NCI-H1436 (cell line): ENCODE data around the gene MMAB.
"Not testable (repeated sequence)": the region's sequence is repeated elsewhere in the genome, so short reads cannot be mapped to it uniquely, and the experiment has no call there.

Source experiments
- DNase-seq: peaks from one replicate; lab custom pipeline; 2025; lab: John Stamatoyannopoulos, UW

Gene MMAB

GRCh38 chr12:109602132-109602531 is 28.8 kb upstream of the MMAB start:
- not testable (repeated sequence) for DNase-seq

GRCh38 chr12:109601557-109601956 is 28.3 kb upstream of the MMAB start:
- DNase-seq = no peak

DNA sequence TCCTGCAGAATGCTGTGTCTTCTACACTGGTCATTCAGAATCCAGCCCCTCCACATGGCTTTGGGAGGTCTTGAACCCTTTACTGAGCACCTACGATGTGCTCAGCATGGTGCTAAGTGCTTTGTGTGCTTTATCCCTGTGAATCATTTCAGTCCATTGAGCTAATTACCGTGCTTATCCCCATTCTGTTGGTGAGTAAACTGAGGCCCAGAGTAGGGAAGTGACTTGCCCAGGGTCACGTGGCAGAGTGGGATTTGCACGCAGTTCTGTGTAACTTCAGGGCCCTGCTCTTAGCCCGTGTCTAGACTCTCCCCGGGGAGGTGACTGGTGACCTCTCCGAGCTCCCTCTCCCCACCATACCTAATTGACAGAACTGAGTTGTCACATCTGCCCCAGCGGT is 27.7 kb upstream of the MMAB start:
- no peak for DNase-seq

DNA sequence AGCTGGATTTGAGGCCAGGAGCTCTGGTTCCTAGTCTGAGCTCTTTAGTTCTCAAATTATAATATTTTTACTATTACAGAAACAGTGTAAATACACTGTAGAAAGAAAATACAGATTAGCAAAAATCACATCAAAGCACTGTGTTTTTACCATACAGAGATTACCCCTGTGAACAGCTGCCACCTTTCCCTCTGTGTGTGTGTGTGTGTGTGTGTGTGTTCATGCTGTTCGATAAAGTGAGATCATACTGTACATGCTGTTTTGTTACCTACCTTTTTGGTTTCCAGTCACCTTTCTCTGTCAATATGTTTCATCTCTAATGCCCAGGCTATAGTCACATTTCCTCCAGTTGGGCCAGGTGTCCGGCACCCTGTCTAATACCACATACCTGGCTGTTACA is 27.2 kb upstream of the MMAB start:
- DNase-seq = no peak

GRCh38 chr12:109599087-109599486 is 25.8 kb upstream of the MMAB start:
- DNase-seq = no peak

GRCh38 chr12:109598428-109598854 is 25.1 kb upstream of the MMAB start:
- no peak for DNase-seq

GRCh38 chr12:109597795-109598427 is 24.6 kb upstream of the MMAB start:
- DNase-seq = peak; percentile 79

GRCh38 chr12:109597414-109597794 is 24.1 kb upstream of the MMAB start:
- DNase-seq = no peak

GRCh38 chr12:109596418-109597244 is 23.3 kb upstream of the MMAB start:
- DNase-seq = no peak

DNA sequence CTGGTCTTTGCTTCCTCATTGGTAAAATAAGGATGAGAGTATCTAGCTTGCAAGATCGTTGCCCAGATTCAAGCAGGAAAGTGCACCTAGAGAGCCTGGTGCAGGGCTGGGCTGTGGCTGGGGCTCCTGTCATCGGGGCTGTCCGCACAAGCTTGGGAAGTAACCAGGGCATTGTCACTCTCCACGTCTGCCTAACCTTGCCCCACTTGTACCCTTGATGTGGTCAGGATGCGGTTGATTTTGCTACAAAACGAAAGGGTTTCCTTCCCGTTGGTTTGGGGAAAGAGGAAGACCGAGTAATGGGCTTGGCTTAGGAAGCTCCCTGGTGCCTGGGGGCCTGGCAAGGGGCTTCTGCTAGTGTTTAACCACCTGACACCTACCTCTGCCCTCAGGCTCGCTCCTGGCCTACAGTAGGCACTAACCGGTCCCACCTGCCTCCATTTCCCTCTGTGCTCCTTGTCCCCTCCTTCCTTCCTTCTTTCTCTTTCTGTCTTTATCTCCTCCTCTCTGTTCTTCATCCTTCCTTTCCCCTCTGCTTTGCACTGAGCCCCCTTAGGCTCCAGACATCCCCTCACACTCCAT is 22.1 kb upstream of the MMAB start:
- no peak for DNase-seq

DNA sequence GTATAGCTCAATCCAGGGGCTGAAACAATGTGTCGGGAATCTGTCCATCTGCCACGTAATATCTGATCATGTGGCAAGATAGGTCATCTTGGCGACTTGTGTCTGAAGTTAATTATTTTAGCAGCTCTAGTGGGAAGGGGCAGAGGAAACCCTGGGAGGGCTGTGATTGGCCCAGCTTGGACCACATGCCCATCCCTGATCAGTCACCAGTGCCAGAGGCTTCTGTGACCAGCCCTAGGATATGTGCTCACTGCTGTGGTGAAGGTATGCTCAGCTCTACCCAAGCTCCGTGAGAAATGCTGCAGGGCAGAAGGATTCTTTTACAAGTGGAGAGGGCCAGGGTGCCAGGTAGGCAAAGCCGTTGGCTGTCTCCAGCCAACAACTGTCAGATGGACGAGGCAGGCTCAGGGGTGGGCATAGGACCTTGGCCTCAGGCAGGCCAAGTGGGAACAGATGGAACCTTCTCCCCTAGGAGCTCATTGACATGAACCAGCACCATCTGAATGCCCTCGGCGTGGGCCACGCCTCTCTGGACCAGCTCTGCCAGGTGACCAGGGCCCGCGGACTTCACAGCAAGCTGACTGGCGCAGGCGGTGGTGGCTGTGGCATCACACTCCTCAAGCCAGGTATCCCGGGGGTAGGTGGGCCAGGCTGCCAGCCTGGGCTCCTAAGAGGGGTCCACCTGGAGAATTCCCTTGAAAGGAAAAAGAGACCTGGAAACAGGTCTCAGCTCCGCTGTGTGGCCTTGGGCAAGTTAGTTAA is 21.4 kb upstream of the MMAB start:
- no peak for DNase-seq

- DNase-seq = no peak
Measured at GRCh38 chr12:109592905-109593272, 19.6 kb upstream of the MMAB start.

DNA sequence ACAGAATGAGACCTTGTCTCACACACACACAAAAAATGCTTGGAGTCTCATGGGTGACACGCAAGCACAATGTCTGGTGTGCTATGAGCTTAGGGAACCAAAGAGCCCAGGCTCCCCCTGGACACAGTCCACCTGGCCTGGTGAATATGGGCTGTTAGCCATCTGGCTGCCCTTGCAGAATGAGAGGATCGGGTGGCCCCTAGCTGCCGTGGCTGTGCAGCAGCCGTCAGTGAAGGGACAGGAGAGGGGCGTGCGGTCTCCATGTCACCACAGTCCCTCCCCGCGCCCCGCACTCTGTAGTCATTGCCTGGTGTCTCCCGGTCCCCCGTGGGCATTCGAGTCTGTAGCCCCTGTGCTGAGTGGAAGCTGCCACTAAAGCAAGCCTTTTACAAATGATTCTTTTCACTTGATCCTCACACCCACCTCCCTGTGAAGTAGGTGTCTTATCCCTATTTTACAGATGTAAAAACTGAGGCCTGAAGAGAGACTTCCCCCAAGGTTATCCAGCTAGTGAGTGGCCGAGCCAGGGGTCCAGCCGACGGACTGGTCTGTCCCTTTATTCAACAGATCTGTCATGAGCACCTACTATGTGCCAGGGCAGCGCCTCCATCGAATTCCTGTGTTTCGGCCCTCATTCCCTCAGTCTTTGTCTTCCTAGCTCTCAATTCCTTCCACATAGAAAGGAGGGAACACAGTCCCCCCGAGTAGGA is 19.0 kb upstream of the MMAB start:
- DNase-seq = no peak

DNA sequence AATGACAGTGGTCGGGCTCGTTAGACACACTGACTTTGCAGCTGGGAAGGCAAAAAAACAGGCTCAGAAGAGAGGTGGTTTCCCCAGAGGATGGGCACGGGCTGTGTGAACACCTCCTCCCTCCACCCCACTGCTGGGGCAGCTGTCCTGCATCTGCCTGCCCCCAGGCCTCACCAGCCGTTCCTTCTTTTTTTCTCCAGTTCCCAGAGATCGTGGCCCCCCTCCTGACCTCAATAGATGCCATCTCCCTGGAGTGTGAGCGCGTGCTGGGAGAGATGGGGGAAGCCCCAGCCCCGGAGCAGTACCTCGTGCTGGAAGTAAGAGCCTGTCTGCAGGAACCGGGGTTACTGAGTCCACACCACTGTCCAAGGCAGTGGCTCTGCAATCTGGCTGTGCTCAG is 17.7 kb upstream of the MMAB start:
- no peak for DNase-seq

DNA sequence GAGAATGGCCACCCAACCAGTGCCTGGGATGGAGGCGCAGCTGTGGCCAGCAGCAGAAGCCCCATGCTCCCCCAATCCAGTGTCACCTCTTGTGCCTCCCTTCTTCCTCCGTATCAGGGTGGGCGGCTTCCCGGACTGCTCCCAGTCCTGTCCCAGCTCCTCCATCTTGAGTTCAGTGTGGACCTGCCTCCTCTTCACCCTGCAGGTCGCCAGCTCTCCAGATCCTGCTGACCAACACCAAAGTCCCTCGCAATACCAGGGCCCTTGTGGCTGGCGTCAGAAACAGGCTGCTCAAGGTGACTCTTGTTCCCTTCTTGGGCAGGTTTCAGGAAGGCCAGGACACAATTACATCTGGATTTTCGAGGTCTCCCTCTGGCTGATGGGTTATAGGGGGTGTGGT is 17.3 kb upstream of the MMAB start:
- no peak for DNase-seq

DNA sequence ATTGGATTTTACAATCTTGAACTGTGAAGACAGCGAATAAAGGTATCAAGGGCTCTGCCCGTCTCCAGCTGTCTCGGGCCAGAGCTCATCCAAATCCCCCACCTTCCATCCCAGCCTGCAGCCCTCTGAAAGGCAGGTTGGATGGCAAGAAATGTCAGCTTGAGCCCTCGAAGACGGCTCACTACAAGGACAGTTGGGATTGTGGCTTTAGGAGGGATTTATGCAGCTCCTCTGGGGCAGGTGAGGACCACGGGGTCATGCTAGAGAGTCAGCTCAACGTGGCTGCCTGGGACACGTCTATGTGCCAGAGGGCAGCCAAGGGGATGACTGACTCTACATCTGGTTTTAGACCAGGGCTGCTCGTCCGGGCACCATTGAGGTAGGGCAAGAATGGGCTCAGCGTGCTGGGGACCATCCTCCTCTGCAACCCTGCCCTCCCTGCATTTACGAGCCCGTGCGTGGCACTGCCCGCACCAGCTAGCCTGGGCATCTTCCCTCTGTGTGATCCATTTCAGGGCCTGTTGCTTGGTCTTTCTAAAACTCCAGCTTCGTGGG is 16.5 kb upstream of the MMAB start:
- no peak for DNase-seq

- DNase-seq = no peak
Measured at GRCh38 chr12:109589240-109589590, 15.9 kb upstream of the MMAB start.

DNA sequence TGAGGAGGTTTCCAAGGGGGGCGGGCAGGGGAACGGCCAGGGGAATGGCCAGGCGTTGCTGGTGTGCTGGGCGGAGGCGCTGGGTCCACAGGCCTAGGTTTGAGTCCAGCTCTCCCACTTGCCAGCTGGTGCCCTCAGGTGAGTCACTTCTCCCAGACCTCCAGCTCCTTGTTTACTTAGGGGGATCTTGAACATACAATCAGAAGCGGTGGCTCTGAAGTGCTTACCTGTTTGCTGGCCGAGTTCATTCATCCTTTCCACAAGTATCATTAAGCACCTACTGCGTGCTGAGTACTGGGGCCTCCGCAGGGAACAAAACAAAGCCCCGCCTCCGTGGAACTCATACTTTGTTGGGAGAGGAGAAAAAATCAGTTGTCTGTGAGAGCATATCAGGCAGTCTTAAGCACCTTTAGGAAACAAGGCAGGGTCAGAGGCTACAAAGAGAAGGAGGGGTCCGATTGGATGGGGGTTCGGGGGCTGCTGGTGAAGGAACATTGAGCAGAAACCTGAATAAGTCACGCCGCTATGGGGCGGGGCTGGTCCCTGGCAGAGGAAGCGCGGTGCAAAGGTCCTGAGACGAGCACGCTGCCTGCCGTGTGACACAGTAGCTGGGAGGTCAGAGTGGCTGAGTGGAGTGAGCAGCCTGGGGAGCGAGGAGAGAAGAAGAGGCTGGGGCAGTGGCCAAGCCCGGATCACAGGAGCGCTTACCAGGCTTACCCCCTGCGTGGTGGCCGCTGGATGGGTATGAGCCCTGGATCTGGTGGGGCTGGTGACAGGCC is 15.3 kb upstream of the MMAB start:
- no peak for DNase-seq

DNA sequence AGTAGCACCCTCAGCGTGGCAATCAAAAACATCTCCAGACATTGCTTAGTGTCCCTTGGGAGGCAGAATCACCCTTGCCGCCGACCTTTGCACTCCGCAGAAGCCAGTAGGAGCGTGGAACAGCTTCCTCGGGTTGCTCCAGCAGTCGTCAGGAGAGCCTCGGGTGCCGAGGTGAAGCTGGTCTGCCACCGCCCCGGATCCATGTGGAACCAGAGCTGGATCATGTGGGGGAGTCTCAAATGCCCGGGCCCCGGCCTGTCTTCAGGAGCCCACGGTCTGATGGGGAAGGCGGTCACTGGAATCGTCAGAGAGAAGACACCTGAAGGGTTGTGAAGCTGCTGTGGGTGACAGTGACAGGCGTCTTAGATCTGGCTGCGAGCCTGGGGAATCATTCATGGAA is 14.6 kb upstream of the MMAB start:
- no peak for DNase-seq

DNA sequence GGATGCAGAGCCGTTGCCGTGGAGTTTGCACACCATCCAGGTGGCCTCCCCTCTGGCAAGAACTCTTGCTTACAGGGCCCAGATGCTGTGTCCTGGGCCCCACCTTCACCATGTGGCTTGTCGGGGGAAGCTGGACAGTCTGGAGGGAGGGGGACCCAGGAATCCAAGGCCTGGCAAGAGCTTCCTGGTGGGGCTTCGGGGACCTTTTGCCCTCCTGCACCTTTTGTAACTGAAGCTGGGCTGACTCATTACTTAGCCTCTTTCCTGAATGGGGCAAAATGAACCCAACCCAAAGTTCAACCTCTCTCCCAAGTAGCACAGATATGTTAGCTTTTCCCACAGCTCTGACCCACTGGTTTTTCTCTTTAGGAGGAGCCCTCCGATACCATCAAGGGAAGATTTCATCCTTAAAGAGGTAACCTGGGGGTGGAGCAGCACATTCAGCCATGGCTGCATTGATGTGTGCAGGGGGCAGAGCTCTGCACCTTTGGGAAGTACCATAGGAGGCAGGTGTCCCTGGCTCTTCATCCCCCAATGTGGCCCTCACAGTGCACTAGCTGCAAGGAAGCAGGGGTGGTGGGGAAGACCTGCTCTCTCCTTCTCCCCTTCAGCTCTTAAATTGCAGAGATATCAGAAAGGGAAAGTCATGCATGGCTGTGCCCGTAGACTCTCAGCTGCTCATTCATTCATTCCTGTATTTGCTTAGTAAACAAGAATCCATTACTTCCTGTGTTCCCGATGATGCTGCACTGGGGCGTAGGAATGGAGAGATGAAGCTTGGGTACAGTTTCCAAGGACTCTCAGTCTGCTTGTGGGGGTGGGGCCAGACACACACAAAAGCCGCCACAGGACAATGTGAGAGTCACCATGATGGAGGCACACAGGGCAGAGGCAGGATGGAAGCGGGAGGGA is 13.3 kb upstream of the MMAB start:
- DNase-seq = no peak
